ENCODE measurements around the gene ERC2. TPM values are rescaled to one million over a fixed set of nuclear protein-coding genes. Genes with fewer than 3 reads are reported as not detected.

ERC2 gene
- total RNA-seq, 6 donors from 2014 or later: 0.67 to 14.7 (median 1.3) TPM

DNA sequence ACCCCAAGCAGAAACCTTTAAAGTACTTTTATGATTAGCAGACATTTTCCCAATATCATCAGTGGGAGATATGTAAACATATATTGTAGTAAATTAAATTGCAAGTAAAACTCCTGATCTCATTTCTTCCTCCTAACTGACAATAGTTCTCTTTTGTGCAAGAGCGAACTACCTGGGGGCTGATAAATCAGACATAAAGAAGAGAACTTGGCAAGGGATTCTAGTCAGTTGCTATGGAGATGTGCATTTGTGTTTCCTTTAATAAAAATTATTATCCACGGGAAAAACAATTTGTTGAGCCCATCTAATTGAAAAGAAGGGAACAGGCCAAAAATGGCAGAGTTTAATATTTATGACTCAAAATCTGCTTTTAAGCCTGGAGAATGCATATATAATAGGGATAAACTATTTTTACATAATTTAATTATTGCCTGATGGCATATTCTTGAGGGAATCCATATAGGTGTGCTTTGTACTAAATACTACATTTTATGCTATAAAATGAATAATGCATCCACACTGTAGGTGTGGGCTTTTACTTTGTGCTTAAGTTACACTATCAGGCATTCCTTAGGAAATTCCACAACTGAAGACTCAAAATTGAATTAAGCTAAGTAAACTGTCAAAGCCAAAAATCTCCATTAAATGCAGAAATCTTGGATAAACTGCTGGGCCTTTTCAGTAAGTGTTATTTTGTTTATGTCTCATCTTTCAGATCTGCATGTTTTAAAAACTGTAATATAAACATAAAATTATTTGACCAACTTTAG is 258.1 kb downstream of the ERC2 start:
- H3K4me3 ChIP-seq: no peak overlapping the region
- no peaks in the 10 kb centered on the region for H3K36me3 ChIP-seq
- no peaks in the 10 kb centered on the region for H3K9me3 ChIP-seq
- WGBS, 2 donors: 86 to 89% methylated on average over 2 of the region's 2 CpGs
- DNase-seq (no peak), ATAC-seq (ENCODE audit: low FRiP score in 2 of 2) (no peak)
- H3K27me3 ChIP-seq: no peaks in the 10 kb centered on the region
- TF ChIP-seq, protein P1, sequence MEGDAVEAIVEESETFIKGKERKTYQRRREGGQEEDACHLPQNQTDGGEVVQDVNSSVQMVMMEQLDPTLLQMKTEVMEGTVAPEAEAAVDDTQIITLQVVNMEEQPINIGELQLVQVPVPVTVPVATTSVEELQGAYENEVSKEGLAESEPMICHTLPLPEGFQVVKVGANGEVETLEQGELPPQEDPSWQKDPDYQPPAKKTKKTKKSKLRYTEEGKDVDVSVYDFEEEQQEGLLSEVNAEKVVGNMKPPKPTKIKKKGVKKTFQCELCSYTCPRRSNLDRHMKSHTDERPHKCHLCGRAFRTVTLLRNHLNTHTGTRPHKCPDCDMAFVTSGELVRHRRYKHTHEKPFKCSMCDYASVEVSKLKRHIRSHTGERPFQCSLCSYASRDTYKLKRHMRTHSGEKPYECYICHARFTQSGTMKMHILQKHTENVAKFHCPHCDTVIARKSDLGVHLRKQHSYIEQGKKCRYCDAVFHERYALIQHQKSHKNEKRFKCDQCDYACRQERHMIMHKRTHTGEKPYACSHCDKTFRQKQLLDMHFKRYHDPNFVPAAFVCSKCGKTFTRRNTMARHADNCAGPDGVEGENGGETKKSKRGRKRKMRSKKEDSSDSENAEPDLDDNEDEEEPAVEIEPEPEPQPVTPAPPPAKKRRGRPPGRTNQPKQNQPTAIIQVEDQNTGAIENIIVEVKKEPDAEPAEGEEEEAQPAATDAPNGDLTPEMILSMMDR (IDR thresholded peaks at IDR 0.05): no peak
- TF ChIP-seq POLR2AphosphoS5 (IDR thresholded peaks at IDR 0.05): no peak
- no peak overlapping the region for H3K27ac ChIP-seq
- H3K4me1 ChIP-seq: no peaks in the 10 kb centered on the region

DNA sequence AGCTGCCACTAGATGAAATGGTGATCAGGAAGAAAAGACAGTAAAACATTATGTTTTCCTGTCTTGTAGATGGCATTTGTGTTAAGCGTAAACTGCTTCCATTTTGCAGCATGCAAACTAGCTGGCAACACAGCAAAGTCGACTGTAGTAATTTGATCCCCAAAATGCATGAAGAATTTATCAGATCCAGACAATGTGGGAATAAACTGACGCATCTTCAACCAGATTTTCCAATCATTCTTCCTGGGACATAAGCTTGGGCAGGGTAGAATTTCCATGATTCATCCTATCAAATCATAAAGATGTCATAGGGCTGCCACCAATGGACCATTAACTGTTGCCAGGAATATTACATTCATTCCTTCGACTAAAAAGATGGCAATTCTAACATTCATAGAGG is 260.3 kb downstream of the ERC2 start:
- TF ChIP-seq, protein P1 (IDR thresholded peaks at IDR 0.05): no peak
- TF ChIP-seq POLR2AphosphoS5 (IDR thresholded peaks at IDR 0.05) (no peak), POLR2A (IDR thresholded peaks at IDR 0.05) (no peak), EP300 (IDR thresholded peaks at IDR 0.05) (no peak)
- no peaks in the 10 kb centered on the region for H3K27me3 ChIP-seq
- ATAC-seq (ENCODE audit: low FRiP score in 2 of 2): no peak
- no peaks in the 10 kb centered on the region for H3K4me1 ChIP-seq
- H3K4me3 ChIP-seq: no peak overlapping the region
- WGBS, 2 donors: 86% methylated on average over 4 of the region's 4 CpGs
- no peaks in the 10 kb centered on the region for H3K9me3 ChIP-seq
- DNase-seq: no peak
- no peaks in the 10 kb centered on the region for H3K36me3 ChIP-seq
- H3K27ac ChIP-seq: no peak overlapping the region

DNA sequence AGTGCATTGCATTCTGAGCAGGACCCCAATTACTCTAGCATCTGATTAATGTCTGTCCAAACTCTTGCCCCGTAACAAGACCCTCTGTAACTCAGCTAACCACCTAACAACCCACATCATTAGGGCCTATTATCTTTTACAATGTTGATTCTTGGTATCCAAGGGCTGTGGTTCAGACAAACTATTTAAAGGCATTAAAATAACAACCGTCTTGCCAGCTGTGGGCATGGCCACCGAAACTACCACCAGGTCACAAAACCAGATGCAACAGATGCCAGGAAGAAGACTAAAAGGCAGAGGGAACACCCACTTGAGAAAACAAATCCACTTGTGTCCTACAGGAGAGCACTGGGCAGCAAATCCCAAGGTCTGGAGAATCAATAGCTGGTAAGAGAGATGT is 262.9 kb downstream of the ERC2 start:
- TF ChIP-seq, protein P1 (IDR thresholded peaks at IDR 0.05): no peak
- TF ChIP-seq POLR2A (IDR thresholded peaks at IDR 0.05) (no peak), EP300 (IDR thresholded peaks at IDR 0.05) (no peak), POLR2AphosphoS5 (IDR thresholded peaks at IDR 0.05) (no peak)
- H3K27ac ChIP-seq: no peak overlapping the region
- 87 to 88% methylated on average over 3 of the region's 3 CpGs for WGBS, 2 donors

DNA sequence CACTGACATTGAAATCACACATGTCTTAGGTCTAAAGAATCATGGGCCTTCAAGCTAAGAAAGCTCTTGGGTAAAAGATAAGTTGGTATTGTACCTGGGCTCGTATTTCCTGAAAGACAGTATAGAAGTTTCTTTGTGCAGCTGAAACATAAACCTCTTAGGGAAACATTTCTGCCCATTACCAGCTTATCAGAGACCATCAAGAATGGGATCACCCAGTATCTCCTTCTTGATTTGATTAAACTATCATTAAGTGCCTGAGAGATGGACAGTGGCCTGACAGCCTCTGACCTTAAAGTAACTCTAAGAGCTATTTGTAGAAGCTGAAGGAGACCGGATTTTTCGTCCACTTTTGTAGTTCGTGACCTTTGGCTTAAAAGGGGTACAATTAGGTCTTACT is 265.3 kb downstream of the ERC2 start:
- H3K4me1 ChIP-seq: no peaks in the 10 kb centered on the region
- H3K27ac ChIP-seq: no peak overlapping the region
- 67 to 72% methylated on average over 4 of the region's 4 CpGs for WGBS, 2 donors
- TF ChIP-seq POLR2AphosphoS5 (IDR thresholded peaks at IDR 0.05) (no peak), POLR2A (IDR thresholded peaks at IDR 0.05) (no peak)
- TF ChIP-seq, protein P1 (IDR thresholded peaks at IDR 0.05): no peak
- no peak overlapping the region for H3K4me3 ChIP-seq
- no peaks in the 10 kb centered on the region for H3K36me3 ChIP-seq
- DNase-seq (no peak), ATAC-seq (ENCODE audit: low FRiP score in 2 of 2) (no peak)
- no peaks in the 10 kb centered on the region for H3K27me3 ChIP-seq
- H3K9me3 ChIP-seq: no peaks in the 10 kb centered on the region

More for the DNA sequence above, 262.9 kb downstream of the ERC2 start:
- Histone ChIP-seq H3K9me3 (no peaks in the 10 kb centered on the region), H3K27me3 (no peaks in the 10 kb centered on the region), H3K36me3 (no peaks in the 10 kb centered on the region), H3K4me1 (no peaks in the 10 kb centered on the region), H3K4me3 (no peak overlapping the region)
- no peak for DNase-seq
- no peak for ATAC-seq (ENCODE audit: low FRiP score in 2 of 2)

DNA sequence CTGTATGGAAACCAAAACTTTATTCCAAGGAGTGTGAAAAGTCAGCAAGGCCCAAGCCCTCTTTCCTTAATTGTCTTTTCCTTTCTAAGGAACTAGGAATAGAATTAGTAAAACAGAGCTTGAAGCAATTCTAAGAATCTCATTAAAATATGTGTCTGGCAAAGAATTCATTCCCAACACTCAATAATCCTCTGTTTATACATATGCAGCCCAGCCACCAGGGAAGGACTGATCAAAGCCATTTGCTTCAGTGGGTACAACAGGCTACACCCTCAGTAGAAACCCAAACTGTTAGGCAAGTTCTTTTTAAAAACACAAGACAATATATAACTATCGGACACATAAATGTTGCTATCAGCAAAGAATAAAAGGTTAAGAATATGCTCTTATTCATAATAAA is 266.9 kb downstream of the ERC2 start:
- H3K36me3 ChIP-seq: no peaks in the 10 kb centered on the region
- ATAC-seq (ENCODE audit: low FRiP score in 2 of 2) (no peak), DNase-seq (no peak)
- no peak overlapping the region for H3K4me3 ChIP-seq
- no peak overlapping the region for H3K27ac ChIP-seq
- H3K9me3 ChIP-seq: no peaks in the 10 kb centered on the region
- no peak for TF ChIP-seq POLR2AphosphoS5 (IDR thresholded peaks at IDR 0.05)
- TF ChIP-seq EP300 (IDR thresholded peaks at IDR 0.05): no peak
- TF ChIP-seq POLR2A (IDR thresholded peaks at IDR 0.05): no peak
- TF ChIP-seq, protein P1 (IDR thresholded peaks at IDR 0.05): no peak
- WGBS, 2 donors: 0% methylated on average over 1 of the region's 1 CpG
- H3K4me1 ChIP-seq: peaks cover 0 to 9% (median 2%) of the 10 kb centered on the region in 4 donors
- H3K27me3 ChIP-seq: no peaks in the 10 kb centered on the region

Measured in upper lobe of left lung (tissue), 6 donors.